Ovary (tissue), 9 donors: Measurements from ENCODE around the gene TMEM235. TPM values are rescaled to one million over a fixed set of nuclear protein-coding genes. Genes with fewer than 3 reads are reported as not detected.

Experiments used
- DNase-seq, 5 donors: peaks; one replicate each; pipeline ENCODE4 v3.0.0-alpha.2; 2019 to 2020
- H3K27ac ChIP-seq, 2 donors: fragments of 200-600 bp; one replicate each; pipeline versions ENCODE4 v1.5.1 to v1.8.0; 2019 to 2022
- H3K27me3 ChIP-seq: fragments of 200-600 bp; one replicate; pipeline ENCODE4 v1.8.0; 2022
- H3K36me3 ChIP-seq: fragments of 200-600 bp; sonication (generic); one replicate; pipeline ENCODE4 v1.5.1; 2019
- H3K4me1 ChIP-seq: one replicate; pipeline ENCODE4 v1.8.1; 2013; ENCODE audit warnings: mild to moderate bottlenecking, moderate library complexity; ENCODE audit not compliant: insufficient read depth
- H3K4me3 ChIP-seq: fragments of 200-600 bp; sonication (generic); one replicate; pipeline ENCODE4 v1.5.1; 2017
- H3K9me3 ChIP-seq, 2 donors: fragments of 200-600 bp in 1 of 2; sonication (generic) in 1 of 2; one replicate each; pipeline versions ENCODE4 v1.5.1 to v1.8.1; 2013 to 2019; ENCODE audit warnings: mild to moderate bottlenecking in 1 of 2, moderate library complexity in 1 of 2
- CTCF ChIP-seq, 3 donors: fragments of 450-650 bp in 2 of 3; fragments of 200-600 bp in 1 of 3; IDR thresholded peaks; one replicate each; pipeline versions ENCODE4 v1.5.1 to v1.8.0; 2016 to 2022; ENCODE audit warnings: antibody characterized with exemption in 3 of 3, mild to moderate bottlenecking in 1 of 3
- EP300 ChIP-seq: sonication (generic); formaldehyde crosslinking; IDR thresholded peaks from one replicate; pipeline ENCODE4 v1.6.1; 2017; ENCODE audit warnings: antibody characterized with exemption
- POLR2A ChIP-seq: fragments of 450-650 bp; IDR thresholded peaks from one replicate; pipeline ENCODE4 v1.6.1; 2017; ENCODE audit warnings: antibody characterized with exemption, mild to moderate bottlenecking, moderate library complexity
- WGBS, 3 donors: extraction: QIAGEN DNeasy Blood & Tissue Kit in 1 of 3; methylation state at CpG; one replicate each; pipeline versions ENCODE4 v1.1.5 to v1.1.7; 2013 to 2017; 5-methylcytosine and 5-hydroxymethylcytosine counted together
- intact Hi-C, 4 donors: fragments of 100-400 bp; cut with DNase I; formaldehyde crosslinking; loops; one replicate each; pipeline versions ENCODE4 v1.11.0 to v1.15.1; 2022 to 2023
- polyA plus RNA-seq, 2 donors: library from polyadenylated mRNA; stranded (reverse); fragments of 200-250 nt in 1 of 2; fragments of 350-450 nt in 1 of 2; fragmentation: Illumina TruSeq in 1 of 2; extraction: RNeasy Lipid Tissue Mini Kit (QIAGEN cat#74804) in 1 of 2; gene quantifications; one replicate each; pipeline ENCODE4 v1.2.3, GENCODE V29; 2013 to 2014
- total RNA-seq, 7 donors: library from RNA; depleted of rRNA in 2 of 7; stranded (reverse); fragments of >200 nt in 2 of 7; fragmentation: NEBNext Ultra II Directional in 3 of 7; extraction: Animal tissue kit (Norgen Biotek cat#: 25700) in 3 of 7; gene quantifications; one replicate each; pipeline versions ENCODE4 v1.1.0 to v1.2.4, GENCODE V29; 2016 to 2023
- donor health status: DM: no; HTN: no; CAD: no; lungs with moderate emphysema.
- donor health status: DM: no; HTN: no; CAD: no.
- donor health status: Bipolar disorder and iron deficiency.
- donor health status: DM: yes; HTN: yes; CAD: no.
- donor health status: DM: no; HTN: no; CAD: no.
- donor health status: DM: yes; HTN: yes; CAD: no.

Gene TMEM235
- total and polyA plus RNA-seq, 9 donors: 0.07 TPM; not detected in 8

GRCh38 chr17:78275355-78275754 is 43.9 kb downstream of the TMEM235 start:
- DNase-seq: no peak
- Histone ChIP-seq H3K27ac (no peak overlapping the region), H3K36me3 (no peaks in the 10 kb centered on the region), H3K4me1 (peaks cover 5% of the 10 kb centered on the region), H3K9me3 (no peaks in the 10 kb centered on the region), H3K27me3 (no peaks in the 10 kb centered on the region), H3K4me3 (no peak overlapping the region)
- TF ChIP-seq EP300 (no peak), POLR2A (no peak), CTCF (IDR thresholded peaks at IDR 0.05) (no peak)
- intact Hi-C loops: no loop called here
- 89 to 92% (median 90%) methylated on average over 5 of the region's 5 CpGs for WGBS, 3 donors

- Histone ChIP-seq H3K9me3 (no peaks in the 10 kb centered on the region), H3K4me3 (no peak overlapping the region), H3K4me1 (peaks cover 5% of the 10 kb centered on the region), H3K36me3 (no peaks in the 10 kb centered on the region), H3K27ac (no peak overlapping the region), H3K27me3 (no peaks in the 10 kb centered on the region)
- DNase-seq: no peak
- 81 to 87% (median 82%) methylated on average over 15 of the region's 15 CpGs for WGBS, 3 donors
- TF ChIP-seq POLR2A: no peak
- intact Hi-C loops: no loop called here
Observed at GRCh38 chr17:78276098-78276887, 44.9 kb downstream of the TMEM235 start.

- Histone ChIP-seq H3K27ac (no peak overlapping the region), H3K36me3 (no peaks in the 10 kb centered on the region), H3K4me3 (no peak overlapping the region), H3K27me3 (no peaks in the 10 kb centered on the region), H3K4me1 (no peaks in the 10 kb centered on the region), H3K9me3 (no peaks in the 10 kb centered on the region)
- TF ChIP-seq EP300 (no peak), POLR2A (no peak), CTCF (IDR thresholded peaks at IDR 0.05) (no peak)
- 71 to 74% (median 74%) methylated on average over 10 to 11 of the region's 11 CpGs for WGBS, 3 donors
- DNase-seq: no peak
- intact Hi-C loops: no loop called here
Observed at GRCh38 chr17:78278139-78278741, 46.8 kb downstream of the TMEM235 start.

- Histone ChIP-seq H3K36me3 (no peaks in the 10 kb centered on the region), H3K4me1 (no peaks in the 10 kb centered on the region), H3K9me3 (no peaks in the 10 kb centered on the region), H3K4me3 (no peak overlapping the region), H3K27ac (no peak overlapping the region), H3K27me3 (no peaks in the 10 kb centered on the region)
- 82 to 95% (median 89%) methylated on average over 5 of the region's 5 CpGs for WGBS, 3 donors
- intact Hi-C loops: no loop called here
- TF ChIP-seq CTCF (IDR thresholded peaks at IDR 0.05) (no peak), POLR2A (no peak), EP300 (no peak)
- DNase-seq: no peak
Observed at GRCh38 chr17:78279360-78279990, 48.0 kb downstream of the TMEM235 start.
